Choroid plexus epithelial cell (primary cell): ENCODE measurements around the gene TMEM245.

Experiments used
- DNase-seq: peaks from one replicate; pipeline ENCODE4 v3.0.0-alpha.2; 2010; ENCODE audit warnings: low read depth
- H3K4me3 ChIP-seq: 2 replicates; pipeline ENCODE4 v1.5.1; 2011; ENCODE audit warnings: low read depth, mild to moderate bottlenecking, control low read depth, low read length, moderate library complexity
- CTCF ChIP-seq: conservative IDR thresholded peaks from 2 replicates; pipeline ENCODE4 v1.5.1; 2011; ENCODE audit warnings: low read depth, mild to moderate bottlenecking, control low read depth, inconsistent platforms, low read length, moderate library complexity

TMEM245 gene

GRCh38 chr9:109030426-109030825, 89.3 kb downstream of the TMEM245 start:
- no peak overlapping the region for H3K4me3 ChIP-seq

GRCh38 chr9:109028457-109028856, 91.3 kb downstream of the TMEM245 start:
- no peak for DNase-seq
- TF ChIP-seq CTCF: no peak
- H3K4me3 ChIP-seq: no peak overlapping the region

More at GRCh38 chr9:109030426-109030825, 89.3 kb downstream of the TMEM245 start:
- DNase-seq: no peak
- no peak for TF ChIP-seq CTCF

- TF ChIP-seq CTCF: no peak
- H3K4me3 ChIP-seq: no peak overlapping the region
- DNase-seq: no peak
These were observed 92.6 kb downstream of the TMEM245 start for GRCh38 chr9:109027176-109027575.

GRCh38 chr9:109026306-109026705, 93.4 kb downstream of the TMEM245 start:
- TF ChIP-seq CTCF: no peak
- H3K4me3 ChIP-seq: no peak overlapping the region
- DNase-seq: no peak

GRCh38 chr9:109022873-109023272, 96.9 kb downstream of the TMEM245 start:
- no peak for TF ChIP-seq CTCF
- no peak for DNase-seq
- no peak overlapping the region for H3K4me3 ChIP-seq

- no peak overlapping the region for H3K4me3 ChIP-seq
- peak; percentile 3 for DNase-seq
- no peak for TF ChIP-seq CTCF
These were observed 98.9 kb downstream of the TMEM245 start for GRCh38 chr9:109020581-109021511.

GRCh38 chr9:109020113-109020512, 99.6 kb downstream of the TMEM245 start:
- no peak for TF ChIP-seq CTCF
- DNase-seq: peak; percentile 4
- no peak overlapping the region for H3K4me3 ChIP-seq
